Heart left ventricle (tissue), 13 donors: Measurements from ENCODE around the gene PSD4.

Experiments used
- POLR2A ChIP-seq, 2 donors: fragments of 450-650 bp; IDR thresholded peaks; one replicate each; pipeline ENCODE4 v1.6.1; 2017; ENCODE audit warnings: antibody characterized with exemption in 2 of 2, mild to moderate bottlenecking in 2 of 2, moderate library complexity in 2 of 2
- TF ChIP-seq, protein P1 (sequence below), 12 donors: fragments of 200-600 bp; sonication (generic) in 4 of 12; IDR thresholded peaks; one replicate each; pipeline versions ENCODE4 v1.5.0 to v1.8.0; 2018 to 2022; ENCODE audit warnings: antibody characterized with exemption in 12 of 12, mild to moderate bottlenecking in 5 of 12
- donor health status: ischemic (EF 13 %, LVEDD 7.1; RV severe dilation, severe dysfunction).
- donor health status: DM: no; HTN: yes; CAD: no.
- donor health status: DM: no; HTN: no; CAD: no.
- donor health status: ischemic (EF 25% LVEDD 6.9; RV normal size, moderate dysfunction).
- donor health status: ischemic (EF 25% LVEDD 5.7; RV mildly dilated, moderate dysfunction).
- donor health status: ischemic (EF 35%, LVEDD 5.7; RV mildly dilated, moderate dysfunction).
- donor health status: nonischemic (EF 11% LVEDD 7.7; RV severe dilation, severe dysfunction).
- donor health status: DM: yes; HTN: yes; CAD: no.
- donor health status: PGD.
- donor health status: ischemic (EF 29% LVEDD 5.4; RV normal size, mild dysfunction).
- donor health status: nonischemic (EF 23%, LVEDD 6.1; RV moderate dilation, normal function).

DNA sequence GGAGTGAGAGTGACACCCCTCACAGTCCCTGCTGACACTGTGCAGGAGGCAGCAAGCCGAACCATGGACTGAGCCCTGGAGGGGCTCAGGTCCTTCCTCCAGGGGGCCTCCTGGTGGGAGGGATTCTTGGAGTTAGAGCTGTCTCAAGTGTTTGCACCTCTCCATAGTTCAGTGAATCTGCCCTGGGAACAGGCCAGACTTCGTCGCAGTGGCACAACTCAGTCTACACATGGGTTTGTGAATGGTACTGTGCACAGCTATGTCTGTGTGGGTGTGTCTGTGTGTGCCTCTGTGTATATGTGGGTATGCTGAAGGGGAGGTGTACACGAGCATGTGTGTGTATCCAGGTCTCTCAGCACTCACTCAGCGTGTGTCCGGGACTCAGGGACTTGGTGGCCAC is 68.6 kb downstream of the PSD4 start:
- TF ChIP-seq, protein P1, sequence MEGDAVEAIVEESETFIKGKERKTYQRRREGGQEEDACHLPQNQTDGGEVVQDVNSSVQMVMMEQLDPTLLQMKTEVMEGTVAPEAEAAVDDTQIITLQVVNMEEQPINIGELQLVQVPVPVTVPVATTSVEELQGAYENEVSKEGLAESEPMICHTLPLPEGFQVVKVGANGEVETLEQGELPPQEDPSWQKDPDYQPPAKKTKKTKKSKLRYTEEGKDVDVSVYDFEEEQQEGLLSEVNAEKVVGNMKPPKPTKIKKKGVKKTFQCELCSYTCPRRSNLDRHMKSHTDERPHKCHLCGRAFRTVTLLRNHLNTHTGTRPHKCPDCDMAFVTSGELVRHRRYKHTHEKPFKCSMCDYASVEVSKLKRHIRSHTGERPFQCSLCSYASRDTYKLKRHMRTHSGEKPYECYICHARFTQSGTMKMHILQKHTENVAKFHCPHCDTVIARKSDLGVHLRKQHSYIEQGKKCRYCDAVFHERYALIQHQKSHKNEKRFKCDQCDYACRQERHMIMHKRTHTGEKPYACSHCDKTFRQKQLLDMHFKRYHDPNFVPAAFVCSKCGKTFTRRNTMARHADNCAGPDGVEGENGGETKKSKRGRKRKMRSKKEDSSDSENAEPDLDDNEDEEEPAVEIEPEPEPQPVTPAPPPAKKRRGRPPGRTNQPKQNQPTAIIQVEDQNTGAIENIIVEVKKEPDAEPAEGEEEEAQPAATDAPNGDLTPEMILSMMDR (IDR thresholded peaks at IDR 0.05) = no peak
- no peak for TF ChIP-seq POLR2A (IDR thresholded peaks at IDR 0.05)
